Cardiac septum (tissue), 1 donor: Measurements from ENCODE around the gene BOC. TPM values are rescaled to one million over a fixed set of nuclear protein-coding genes. Genes with fewer than 3 reads are reported as not detected.

Experiments
- DNase-seq: peaks from one replicate; pipeline ENCODE4 v3.0.0-alpha.2; 2020; ENCODE audit warnings: low spot score
- intact Hi-C: fragments of 100-400 bp; cut with DNase I; formaldehyde crosslinking; loops from one replicate; pipeline ENCODE4 v1.14.0; 2022
- total RNA-seq: library from RNA; stranded (reverse); fragmentation: NEBNext Ultra II Directional; extraction: Animal tissue kit (Norgen Biotek cat#: 25700); gene quantifications from one replicate; pipeline ENCODE4 v1.2.1, GENCODE V29; 2021
- donor health status: DM: no; HTN: no; CAD: no.

Gene BOC
- total RNA-seq, 1 donor from 2014 or later = 12.8 TPM

DNA sequence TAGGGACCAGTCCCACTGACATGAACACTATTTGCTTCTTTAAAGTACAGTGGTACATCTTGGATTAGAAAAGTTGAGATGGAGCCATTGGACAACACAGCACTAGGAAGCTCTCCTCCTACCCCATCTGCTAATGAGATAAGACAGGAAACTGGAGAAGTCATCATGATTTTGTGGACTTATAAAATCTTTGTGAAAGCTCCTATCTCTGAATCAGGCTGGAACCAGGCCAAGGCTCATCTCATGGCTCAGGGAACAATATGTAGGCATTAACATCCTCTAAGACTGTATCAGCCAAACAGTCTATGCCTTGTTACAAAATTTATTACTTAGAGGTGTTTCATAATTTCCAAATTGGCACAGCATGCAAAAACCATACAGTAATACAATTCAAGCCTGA lies 84.1 kb downstream of the BOC start:
- intact Hi-C loops = no loop called here
- DNase-seq = no peak

DNA sequence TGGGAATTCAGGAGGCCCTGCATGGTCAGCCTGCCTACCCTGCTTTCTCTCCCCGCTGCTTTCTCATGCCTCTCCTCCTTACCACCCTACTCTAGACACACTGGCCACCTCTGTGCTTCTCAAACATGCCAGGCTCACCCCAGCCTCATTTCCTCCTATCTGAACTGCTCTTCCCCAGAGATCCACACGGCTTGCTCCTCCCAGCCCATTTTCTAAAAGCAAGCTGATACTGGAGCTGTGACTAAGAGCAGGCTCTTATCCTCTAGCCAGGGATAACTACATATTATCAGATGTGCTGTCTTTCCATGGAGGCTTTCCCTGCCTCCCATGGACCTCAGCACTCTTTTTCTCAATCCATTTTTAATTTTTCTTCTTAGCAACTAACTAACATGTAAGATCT lies 85.9 kb downstream of the BOC start:
- intact Hi-C loops = no loop called here
- no peak for DNase-seq

DNA sequence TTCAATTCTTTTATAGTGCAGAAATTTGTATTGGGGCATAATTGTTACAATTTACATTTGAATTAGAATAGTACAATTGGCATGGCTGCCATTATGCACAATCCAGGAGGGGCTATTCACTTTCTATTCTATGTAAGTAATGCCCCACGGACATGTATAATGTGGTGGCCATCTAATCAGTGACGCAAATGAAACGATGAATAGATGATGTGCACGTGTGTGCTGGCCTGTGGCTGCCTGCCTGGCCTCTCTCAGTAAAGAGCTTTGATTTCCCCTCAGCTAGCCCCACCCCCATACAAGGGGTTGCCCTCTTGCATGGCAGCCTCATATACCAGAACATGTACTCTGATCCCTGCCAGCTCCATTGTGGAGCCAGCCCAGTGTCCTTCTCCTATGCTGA lies 86.5 kb downstream of the BOC start:
- DNase-seq = no peak
- intact Hi-C loops = no loop called here

DNA sequence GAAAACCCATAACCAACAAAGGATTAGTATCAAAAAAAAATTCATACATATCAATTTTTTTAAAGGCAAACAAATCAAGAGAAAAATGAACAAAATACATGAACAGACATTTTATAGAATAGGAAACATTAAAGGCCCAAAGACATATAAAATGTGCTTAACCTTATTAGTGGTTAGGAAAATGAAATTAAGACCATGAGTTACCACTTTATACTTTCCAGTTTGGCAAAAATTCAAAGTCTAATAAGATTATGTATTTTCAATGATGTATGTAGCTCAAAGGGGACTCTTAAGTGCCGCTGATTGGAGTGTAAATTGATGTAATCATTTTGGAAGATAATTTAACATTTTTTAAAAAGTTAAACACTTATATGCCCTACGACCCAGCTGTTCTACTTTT lies 89.2 kb downstream of the BOC start:
- no peak for DNase-seq
- intact Hi-C loops = no loop called here

DNA sequence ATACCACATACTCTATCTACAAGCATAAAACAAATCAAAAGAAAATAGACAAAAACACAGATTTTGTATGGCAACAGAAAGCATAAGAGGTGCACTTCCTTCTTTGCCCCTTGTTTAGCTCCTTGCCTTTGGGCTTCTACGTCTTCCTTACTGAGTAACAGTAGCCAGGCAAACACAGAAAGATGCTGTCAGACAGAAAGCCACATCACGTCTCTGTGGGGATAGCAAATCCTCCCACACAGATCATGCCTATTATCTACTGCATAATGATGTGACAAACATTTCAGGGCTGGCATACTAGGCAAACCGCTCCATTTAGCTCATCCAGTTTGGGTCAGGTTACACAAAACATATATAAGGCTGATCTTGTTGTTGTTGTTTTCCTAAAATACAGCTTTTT lies 92.7 kb downstream of the BOC start:
- no peak for DNase-seq
- intact Hi-C loops = no loop called here

DNA sequence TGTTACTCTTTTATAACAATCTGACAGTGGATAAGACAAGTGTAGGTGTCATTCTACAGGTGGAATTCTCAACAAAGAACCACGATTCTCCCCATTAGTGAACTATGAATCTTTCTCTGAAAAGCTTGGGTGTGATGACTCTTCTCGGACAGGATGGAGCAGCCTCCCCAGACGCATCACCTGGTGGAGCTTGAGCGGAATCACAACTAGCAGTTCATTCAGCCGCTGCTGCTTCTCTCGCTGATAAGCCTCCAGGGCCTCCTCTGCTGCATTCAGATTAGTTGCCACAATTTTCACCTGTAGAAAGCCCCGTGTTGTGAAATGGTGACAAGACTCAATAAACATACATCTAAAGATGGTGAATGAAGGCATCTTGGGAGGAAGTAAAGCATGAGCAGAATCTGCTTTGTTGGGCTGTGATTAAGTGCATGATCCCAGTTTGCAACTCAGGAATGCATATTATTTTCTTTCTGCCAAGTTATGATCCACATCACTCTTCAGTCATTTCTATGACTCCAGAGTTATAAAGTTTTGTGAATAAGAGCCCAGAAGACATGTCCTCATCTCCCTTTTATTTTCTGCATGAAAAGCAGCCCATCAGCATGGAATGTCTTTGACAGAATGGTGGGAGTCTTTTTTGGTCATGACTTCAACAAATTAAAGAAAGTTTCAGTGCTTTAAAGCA lies 93.6 kb downstream of the BOC start:
- no peak for DNase-seq
- intact Hi-C loops = no loop called here

DNA sequence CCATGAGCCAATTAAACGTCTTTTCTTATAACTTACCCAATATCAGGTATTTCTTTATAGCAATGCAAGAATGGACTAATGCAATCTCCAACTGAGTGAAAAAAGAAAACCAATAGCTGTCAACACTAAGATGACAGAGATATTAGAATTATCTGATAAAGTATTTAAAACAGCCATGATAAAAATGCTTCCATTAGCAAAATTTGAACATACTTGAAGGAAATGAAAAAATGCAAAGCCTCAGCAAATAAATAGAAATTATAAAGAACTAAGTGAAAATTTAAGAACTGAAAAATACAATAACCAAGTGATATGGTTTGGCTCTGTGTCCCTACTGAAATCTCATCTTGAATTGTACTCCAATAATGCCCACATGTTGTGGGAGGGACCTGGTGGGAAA lies 99.6 kb downstream of the BOC start:
- intact Hi-C loops = no loop called here
- no peak for DNase-seq

DNA sequence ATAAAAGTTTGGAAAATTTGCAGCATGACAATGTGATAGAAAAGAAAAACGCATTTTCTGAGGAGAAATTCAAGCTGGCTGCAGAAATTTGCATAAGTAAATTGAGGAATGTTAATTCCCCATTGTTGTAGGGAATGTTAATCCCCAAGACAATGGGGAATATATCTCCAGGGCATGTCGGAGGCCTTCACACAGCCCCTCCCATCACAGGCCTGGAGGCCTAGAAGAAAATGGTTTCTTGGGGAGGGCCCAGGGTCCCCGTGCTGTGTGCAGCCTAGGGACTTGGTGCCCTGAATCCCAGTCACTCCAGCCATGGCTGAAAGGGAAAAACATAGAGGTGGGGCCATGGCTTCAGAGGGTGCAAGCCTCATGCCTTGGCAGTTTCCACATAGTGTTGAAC lies 101.1 kb downstream of the BOC start:
- DNase-seq = no peak
- intact Hi-C loops = no loop called here

DNA sequence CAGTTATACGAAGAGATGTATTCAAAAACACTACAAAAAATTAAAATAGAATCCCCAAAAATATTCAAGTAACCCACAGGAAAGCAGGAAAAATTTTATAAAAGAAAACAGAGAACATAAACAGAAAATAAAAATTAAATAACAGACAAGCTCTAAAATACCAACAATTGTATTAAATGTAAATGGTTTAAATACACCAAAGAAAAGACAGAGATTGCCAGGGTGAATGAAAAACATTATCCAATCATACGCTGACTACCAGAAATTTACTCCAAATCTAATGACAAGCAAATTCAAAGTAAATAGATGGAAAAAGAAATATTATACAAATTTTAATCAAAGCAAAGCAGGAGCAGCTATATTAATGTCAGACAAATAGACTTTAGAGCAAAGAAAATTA lies 103.6 kb downstream of the BOC start:
- no peak for DNase-seq

DNA sequence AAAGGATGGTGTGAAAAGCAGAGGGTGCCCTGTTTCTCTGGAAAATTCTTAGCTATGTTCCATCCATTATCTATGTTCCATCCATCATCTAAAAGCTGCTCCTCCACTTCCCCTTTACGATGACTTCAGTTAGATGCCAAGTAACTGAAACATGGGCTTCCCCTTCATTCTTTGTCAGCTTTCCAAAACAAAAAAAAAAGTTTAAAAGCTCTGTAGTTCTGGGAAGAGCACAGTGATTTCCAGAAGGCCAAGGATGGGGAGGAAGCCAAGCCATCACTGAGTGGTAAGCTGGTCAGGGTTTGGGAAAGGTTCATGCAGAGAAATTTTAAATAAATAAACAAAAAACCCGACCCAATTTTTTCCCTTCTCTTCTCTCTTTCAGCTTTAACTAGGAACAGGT lies 118.4 kb downstream of the BOC start:
- intact Hi-C loops = no loop called here
- DNase-seq = no peak

More for the DNA sequence above, 103.6 kb downstream of the BOC start:
- intact Hi-C loops = no loop called here

DNA sequence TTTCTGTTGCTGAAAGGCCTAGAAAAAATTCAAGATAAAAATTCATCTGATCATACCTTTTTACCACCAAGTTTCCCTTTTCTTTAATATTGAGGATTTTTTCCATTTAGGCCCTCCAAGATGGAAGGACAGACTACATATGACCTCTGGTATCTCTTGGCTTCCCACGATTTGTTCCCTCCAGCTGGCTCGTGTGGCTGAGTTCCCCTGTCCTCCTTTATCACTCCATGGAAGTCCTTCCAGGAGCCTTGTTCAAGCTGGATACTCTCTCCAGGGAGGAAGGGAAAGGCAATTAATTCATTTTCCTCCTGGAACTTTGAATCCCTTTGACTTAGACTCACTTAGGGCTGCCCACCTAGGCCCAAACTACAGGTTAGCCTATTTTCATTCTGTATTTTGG lies 119.4 kb downstream of the BOC start:
- DNase-seq = no peak
- intact Hi-C loops = no loop called here

DNA sequence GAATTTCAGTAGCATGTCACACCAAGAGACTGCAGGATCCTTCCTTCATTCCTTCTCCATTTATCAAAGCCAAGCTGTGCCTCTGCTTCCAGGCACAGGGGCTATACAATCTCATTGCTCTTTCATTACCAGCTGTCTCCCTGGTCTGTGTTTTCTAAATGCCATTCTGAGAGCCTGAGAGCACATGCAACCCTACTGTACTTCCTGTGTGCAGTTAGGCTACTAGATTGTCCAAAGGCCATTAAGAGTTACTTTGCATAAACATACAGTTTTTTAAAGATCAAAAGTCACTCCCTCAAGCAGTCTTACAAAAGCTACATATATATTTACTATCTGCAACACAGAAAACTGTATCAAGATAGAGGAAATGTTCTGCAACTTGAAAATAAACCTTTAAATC lies 119.8 kb downstream of the BOC start:
- intact Hi-C loops = no loop called here

More for the DNA sequence above, 119.8 kb downstream of the BOC start:
- no peak for DNase-seq

Other genes starting within 250 kb of the BOC start
- gene CD200R1, start 236.5 kb upstream of the BOC start, total RNA-seq = 0.51 TPM
- 18.3 TPM for gene GTPBP8, start 220.6 kb upstream of the BOC start, total RNA-seq
- gene CFAP44, start 229.9 kb downstream of the BOC start, total RNA-seq = 2.1 TPM